ENCODE measurements around the gene CEP63.

The CEP63 gene

GRCh38 chr3:134598763-134599545 is 113.1 kb downstream of the CEP63 start:
- no peak for DNase-seq (ENCODE audit: low spot score)
- Histone ChIP-seq H3K27ac (no peak overlapping the region), H3K4me3 (no peak overlapping the region)
- TF ChIP-seq CTCF (IDR thresholded peaks at IDR 0.05), result no peak

- Histone ChIP-seq H3K27ac (no peak overlapping the region), H3K4me3 (no peak overlapping the region)
- no peak for DNase-seq (ENCODE audit: low spot score)
- TF ChIP-seq CTCF (IDR thresholded peaks at IDR 0.05), result no peak
These were observed 114.3 kb downstream of the CEP63 start for GRCh38 chr3:134600206-134600605.

GRCh38 chr3:134600685-134601463 is 115.0 kb downstream of the CEP63 start:
- H3K4me3 ChIP-seq, result peak overlapping the region; percentile 48
- H3K27ac ChIP-seq, result no peak overlapping the region
- DNase-seq (ENCODE audit: low spot score), result no peak
- TF ChIP-seq CTCF (IDR thresholded peaks at IDR 0.05), result peak; percentile 98

GRCh38 chr3:134601539-134602439 is 115.9 kb downstream of the CEP63 start:
- no peak for DNase-seq (ENCODE audit: low spot score)
- TF ChIP-seq CTCF (IDR thresholded peaks at IDR 0.05), result no peak
- H3K4me3 ChIP-seq, result no peak overlapping the region
- H3K27ac ChIP-seq, result no peak overlapping the region

- no peak for DNase-seq (ENCODE audit: low spot score)
- no peak overlapping the region for H3K4me3 ChIP-seq
- no peak overlapping the region for H3K27ac ChIP-seq
- TF ChIP-seq CTCF (IDR thresholded peaks at IDR 0.05), result no peak
These were observed 116.6 kb downstream of the CEP63 start for GRCh38 chr3:134602440-134602814.

GRCh38 chr3:134603480-134603879 is 117.6 kb downstream of the CEP63 start:
- Histone ChIP-seq H3K4me3 (no peak overlapping the region), H3K27ac (no peak overlapping the region)
- no peak for DNase-seq (ENCODE audit: low spot score)
- no peak for TF ChIP-seq CTCF (IDR thresholded peaks at IDR 0.05)

Data from coronary artery (tissue), 2 donors.